HG03432 (cell line): ENCODE results near the gene WSCD2.

Experiments
- ATAC-seq: cut with Tn5 transposase; IDR thresholded peaks from one replicate; pipeline ENCODE4 v1.9.1; 2021; ENCODE audit warnings: mild to moderate bottlenecking, moderate library complexity; ENCODE audit not compliant: unreplicated experiment

The WSCD2 gene

DNA sequence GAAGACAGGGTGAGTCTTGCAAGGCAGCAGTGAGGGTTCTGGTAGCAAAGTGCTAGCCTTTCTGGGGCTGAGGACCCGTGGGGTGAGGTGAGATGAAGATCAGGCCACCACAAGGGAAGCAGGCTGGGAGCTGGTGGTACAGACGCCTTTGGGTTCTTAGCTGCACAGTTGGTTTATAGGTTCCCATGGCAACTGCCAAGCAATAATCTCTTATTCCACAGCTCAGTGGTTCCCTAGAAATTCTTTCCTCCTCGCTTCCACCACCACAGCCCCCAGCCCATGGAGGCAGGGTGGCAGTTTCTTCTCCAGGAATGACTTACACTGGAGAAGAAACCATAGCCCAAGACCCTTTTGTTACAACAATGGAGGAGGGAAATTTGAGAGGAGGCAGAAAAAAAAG lies 127.9 kb downstream of the WSCD2 start:
- ATAC-seq: no peak

DNA sequence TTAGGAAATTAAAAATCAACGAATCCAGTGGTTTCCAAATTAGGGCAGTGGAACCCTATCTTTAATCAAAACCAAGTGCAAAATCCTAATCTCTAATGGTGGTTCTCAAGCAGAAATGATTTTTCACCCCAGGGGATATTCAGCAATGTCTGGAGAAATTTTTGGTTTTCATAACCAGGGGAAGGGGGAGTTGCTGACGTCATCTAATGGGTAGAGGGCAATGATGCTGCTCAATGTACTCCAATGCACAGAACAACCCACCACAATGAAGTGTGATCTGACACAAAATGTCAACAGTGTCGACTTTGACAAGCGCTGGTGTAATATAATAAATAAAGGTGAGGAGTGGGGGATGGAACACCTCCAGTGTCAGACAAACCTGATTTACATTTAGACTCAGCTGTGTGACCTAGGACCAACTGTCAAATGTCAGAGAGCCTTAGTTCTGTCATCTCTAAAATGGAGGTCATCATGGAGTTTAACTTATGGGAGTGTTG lies 128.6 kb downstream of the WSCD2 start:
- ATAC-seq: no peak

DNA sequence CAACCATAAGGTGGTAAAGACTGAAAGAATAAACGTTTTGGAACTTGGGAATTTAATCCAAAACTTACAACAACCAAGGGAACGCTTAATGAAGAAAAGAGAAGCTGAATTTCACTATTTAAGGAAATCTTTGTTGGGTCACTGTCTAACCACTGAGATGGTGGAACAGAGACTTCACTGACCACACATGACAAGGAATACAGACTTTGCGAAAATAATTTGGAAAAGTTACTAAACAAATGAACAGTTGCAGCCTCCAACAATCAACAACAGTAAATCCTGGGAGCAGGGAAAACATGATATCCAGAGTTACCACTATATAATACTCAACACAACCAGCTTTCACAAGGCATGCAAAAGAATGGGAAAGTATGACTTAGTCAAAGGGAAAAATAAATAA lies 131.0 kb downstream of the WSCD2 start:
- ATAC-seq: no peak

GRCh38 chr12:108260969-108261368 lies 131.9 kb downstream of the WSCD2 start:
- ATAC-seq: no peak

- no peak for ATAC-seq
Measured at GRCh38 chr12:108265505-108265904, 136.4 kb downstream of the WSCD2 start.

DNA sequence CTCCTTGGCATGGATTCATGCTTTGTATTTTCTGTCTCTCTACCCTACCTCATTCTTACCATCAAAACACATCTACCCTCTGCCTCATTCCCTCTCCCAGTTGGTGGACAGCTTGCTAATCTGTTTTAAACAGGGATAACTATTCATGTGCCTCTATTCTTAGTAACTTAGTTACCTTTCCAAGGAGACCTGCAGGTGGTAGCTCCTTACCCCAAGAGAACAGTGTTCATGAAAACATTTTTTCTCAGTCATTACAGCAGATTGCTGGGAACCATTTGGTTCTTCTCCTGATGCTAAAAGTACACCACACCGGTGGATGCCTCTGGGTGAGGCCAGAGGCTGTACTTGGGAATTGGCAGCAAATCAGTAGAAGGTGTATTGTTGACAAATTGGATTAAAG lies 137.0 kb downstream of the WSCD2 start:
- no peak for ATAC-seq

DNA sequence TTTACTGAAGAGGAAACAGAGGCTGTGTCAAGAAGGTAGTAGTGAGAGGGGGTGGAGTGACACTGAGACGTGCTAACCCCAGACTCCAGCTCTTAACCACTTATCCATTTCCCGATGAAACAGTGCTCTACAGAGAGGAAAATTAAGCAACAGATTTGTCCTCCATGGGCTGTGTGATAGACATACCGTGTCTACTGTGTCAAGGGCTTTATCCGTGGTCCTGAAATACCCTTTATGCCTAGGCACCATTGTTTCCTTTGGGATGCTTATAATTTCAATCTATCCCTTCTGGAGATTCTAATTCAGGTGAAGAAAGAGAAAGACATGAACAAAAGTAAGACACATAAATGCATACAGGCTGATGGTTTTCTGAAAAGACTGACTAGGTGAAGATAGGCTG lies 138.4 kb downstream of the WSCD2 start:
- ATAC-seq: no peak

- ATAC-seq: no peak
Measured at GRCh38 chr12:108268397-108268796, 139.3 kb downstream of the WSCD2 start.

GRCh38 chr12:108269224-108269623 lies 140.1 kb downstream of the WSCD2 start:
- ATAC-seq: no peak

DNA sequence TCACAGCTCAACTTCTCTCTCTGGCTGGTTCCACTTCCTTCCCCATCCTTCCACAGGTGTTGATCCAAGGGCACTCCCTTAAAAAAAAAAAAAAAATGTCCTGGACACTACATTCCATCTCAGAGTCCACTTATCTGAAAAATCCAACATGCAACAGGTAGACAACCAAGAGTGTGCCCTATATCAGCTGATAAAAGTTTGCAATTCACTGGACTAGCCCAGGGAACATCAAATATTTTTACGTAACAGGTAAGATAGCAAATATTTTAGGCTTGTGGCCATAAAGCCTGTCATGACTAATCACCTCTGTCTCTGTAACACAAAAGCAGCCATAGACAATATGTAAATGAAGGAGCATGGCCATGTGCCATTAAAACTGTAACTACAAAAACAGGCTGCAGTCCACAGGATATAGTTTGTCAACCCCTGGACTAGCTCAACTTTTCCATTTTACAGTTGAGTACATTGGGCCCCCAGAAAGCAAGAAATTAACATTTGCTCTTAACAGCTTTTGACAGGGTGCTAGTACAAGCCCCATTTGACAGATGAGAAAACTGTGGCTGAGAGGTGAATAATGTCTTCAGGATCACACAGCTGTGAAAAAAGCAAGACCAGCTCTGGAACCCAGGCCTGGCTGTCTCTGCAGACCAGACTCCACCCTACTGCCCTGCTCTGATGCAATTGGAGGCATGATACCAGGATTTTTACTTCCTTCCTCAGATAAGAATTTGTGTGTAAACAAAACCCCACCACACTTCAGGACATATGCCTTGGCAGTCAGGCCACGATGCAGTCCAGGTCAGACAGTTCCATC lies 141.2 kb downstream of the WSCD2 start:
- no peak for ATAC-seq

DNA sequence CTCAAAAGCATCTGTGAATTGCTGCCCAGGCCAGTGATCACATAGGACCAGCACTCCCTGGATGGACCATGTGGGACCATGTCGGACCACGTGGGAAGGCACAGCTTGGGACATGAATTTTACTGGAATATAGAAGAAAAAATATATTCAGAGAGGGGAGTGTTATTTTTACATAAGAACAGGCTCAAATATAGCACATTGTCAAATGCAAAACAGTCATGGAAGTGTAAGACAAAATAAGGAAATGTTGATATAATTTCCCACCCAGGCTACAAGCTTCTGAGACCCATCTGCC lies 141.7 kb downstream of the WSCD2 start:
- ATAC-seq: no peak

GRCh38 chr12:108271951-108272872 lies 143.1 kb downstream of the WSCD2 start:
- no peak for ATAC-seq

DNA sequence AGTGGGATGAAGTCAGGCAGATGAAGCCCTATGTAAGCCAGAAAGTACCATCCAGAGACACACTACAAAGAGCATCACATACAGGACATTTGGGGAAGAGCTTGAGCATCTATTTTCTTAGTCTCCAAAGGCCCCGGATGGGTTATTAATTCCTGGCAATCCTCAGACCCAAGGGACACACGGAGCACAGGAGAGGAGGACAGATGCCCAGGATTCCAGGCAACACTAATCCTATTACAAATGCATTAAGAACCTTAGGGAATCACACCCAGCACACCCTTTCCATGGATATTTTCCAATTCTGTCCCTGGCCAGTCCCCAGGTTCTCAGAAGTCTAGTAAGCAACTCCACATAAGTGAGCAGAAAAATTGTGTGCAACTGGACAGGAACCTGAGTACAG lies 144.1 kb downstream of the WSCD2 start:
- ATAC-seq: no peak

DNA sequence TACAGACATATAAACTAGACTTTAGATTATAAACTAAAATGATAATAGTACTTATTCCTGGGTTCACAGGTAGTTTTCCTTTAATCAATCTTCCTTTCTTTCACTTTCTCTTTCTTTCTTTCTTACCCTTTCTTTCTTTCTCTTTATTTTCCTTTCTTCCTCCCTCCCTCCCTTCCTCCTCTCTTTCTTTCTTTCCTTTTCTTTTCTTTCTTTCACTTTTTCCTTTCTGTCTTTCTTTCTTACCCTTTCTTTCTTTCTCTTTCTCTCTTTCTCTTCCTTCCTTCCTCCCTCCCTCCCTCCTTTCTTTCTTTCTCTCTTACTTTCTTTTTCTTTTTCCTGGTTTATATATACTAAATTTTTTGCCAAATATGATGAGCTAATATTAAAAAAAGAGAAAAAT lies 148.5 kb downstream of the WSCD2 start:
- no peak for ATAC-seq

DNA sequence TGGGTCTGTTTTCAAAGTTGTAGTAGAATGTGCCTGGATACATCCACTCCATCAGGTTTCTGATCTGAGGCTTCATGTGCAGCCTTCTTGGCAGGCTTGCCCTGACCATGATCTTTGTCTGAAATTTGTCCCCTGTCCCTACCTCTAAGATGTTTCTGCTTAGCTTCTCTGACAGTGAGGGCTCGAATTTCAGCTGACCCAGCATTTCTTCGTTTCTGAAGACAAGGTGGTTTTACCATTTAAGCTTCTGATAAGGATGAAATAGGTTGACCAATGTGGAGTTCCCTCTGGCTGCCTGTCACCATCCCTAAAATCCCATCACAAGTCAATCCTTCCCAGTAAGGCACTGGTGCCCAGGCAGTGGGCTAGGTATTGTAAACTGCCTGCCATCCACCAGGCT lies 153.1 kb downstream of the WSCD2 start:
- ATAC-seq: no peak

- ATAC-seq: no peak
Measured at GRCh38 chr12:108282676-108283075, 153.6 kb downstream of the WSCD2 start.

GRCh38 chr12:108284163-108284562 lies 155.1 kb downstream of the WSCD2 start:
- no peak for ATAC-seq

- no peak for ATAC-seq
Measured at GRCh38 chr12:108285016-108285415, 155.9 kb downstream of the WSCD2 start.

DNA sequence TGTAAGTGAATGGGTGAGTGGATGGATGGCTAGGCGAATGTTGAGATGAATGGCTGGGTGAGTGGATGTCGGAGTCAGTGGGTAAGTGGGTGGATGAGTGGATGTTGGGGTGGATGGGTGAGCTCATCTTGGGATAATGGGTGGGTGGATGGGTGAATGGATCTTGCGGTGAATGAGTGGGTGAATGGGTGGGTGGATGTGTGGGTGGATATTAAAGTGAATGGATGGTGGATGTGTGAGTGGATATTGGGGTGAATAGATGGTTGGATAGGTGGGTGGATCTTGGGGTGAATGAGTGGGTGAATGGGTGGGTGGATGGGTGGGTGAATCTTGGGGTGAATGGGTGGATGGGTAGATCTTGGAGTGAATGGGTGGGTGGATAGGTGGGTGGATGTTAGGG lies 158.1 kb downstream of the WSCD2 start:
- no peak for ATAC-seq

DNA sequence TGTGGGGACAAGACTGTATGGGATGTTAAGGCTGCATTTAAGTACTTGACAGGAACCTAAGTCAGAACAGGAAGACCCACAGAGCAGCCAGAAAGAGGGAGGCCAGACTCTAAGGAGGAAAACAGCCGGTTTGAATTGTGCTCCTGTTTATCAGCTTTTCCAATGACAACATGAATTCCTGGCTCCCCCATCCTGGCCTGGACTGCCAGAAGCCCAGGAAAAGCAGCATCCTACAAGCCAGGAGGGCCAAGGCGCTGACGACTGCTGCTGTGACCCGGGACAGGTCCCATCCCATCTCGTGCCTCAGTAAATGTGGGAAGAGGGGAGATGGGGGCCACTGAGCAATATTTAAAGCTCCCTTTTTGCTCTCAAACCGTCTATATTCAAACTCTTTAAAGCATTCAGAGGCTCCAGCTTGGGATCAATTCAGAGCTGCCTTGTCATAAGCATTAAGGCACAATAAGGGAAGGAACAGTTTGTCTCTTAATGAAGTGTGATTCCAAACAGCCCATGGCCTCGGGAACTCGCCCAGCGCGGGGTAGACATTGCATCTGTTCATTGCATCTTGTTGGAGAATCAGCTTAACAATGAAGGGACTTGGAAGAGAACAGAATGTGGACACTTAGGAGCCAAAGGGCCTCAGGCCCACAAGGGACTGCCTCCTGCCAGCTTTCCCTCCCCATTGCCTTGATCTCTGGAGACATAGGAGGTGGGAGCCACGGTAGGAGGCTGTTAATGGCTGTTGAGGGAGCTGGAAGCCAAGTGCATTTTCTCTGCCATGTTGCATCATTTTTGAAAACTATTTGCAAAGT lies 160.5 kb downstream of the WSCD2 start:
- no peak for ATAC-seq

DNA sequence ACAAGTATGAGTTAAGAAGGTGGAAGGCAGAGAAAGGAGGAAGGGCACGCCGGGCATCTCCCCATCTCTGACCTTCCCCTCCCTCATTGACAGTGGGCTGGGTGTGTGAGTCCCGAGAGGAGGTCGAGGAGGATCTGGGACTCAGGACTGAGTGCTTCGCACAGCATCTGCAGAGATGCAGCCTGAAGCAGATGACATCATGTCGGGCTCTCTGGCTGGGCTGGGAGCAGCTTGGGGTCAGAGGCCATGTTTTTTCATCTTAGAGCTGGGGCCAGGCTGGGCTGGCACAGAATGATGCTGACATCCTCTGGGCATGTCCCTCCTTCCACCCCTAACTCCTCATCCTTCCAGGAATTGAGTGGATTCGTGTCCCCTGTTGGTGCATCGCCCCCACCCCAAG lies 166.6 kb downstream of the WSCD2 start:
- no peak for ATAC-seq
